H1 (cell line): ENCODE measurements around the gene POU2F2. TPM values are rescaled to one million over a fixed set of nuclear protein-coding genes. Genes with fewer than 3 reads are reported as not detected.

ENCODE experiments used
- CTCF ChIA-PET: fragments of 300-600 bp; sonication (Branson Sonifier 250); formaldehyde crosslinking; loops from one replicate; lab custom pipeline; 2021; ENCODE audit not compliant: partially characterized antibody; lab: Charles Lee
- POLR2A ChIA-PET: fragments of 300-600 bp; sonication (Branson Sonifier 250); formaldehyde crosslinking; loops from one replicate; lab custom pipeline; 2021; ENCODE audit warnings: inconsistent platforms; ENCODE audit not compliant: partially characterized antibody; lab: Charles Lee
- DNase-seq, 2 experiments: peaks; one replicate each; pipeline versions ENCODE4 v3.0.0 to v3.0.0-alpha.2; 2010 to 2022; ENCODE audit warnings: low spot score in 2 of 2, low read depth in 1 of 2, mixed read lengths in 1 of 2
- FAIRE-seq: peaks from 2 replicates; lab custom pipeline; 2011; peaks lifted over from hg19 to GRCh38; lab: Jason Lieb, UNC
- H2AFZ ChIP-seq: 2 replicates; pipeline ENCODE4 v1.8.1; 2012; ENCODE audit warnings: low read length, inconsistent platforms
- H2AK5ac ChIP-seq: 2 replicates; pipeline ENCODE4 v1.6.1; 2013; ENCODE audit warnings: low read depth, low read length
- H2BK120ac ChIP-seq: replicated peaks from 2 replicates; pipeline ENCODE3; 2013; ENCODE audit warnings: low read depth, low read length, inconsistent platforms
- H2BK12ac ChIP-seq: 2 replicates; pipeline ENCODE4 v1.6.1; 2013; ENCODE audit warnings: low read depth, low read length
- H2BK15ac ChIP-seq: 2 replicates; pipeline ENCODE4 v1.6.1; 2013; ENCODE audit warnings: low read length
- H2BK20ac ChIP-seq: 2 replicates; pipeline ENCODE4 v1.6.1; 2013; ENCODE audit warnings: low read length
- H2BK5ac ChIP-seq: 2 replicates; pipeline ENCODE4 v1.6.1; 2013; ENCODE audit warnings: low read depth, low read length
- H3K14ac ChIP-seq: 2 replicates; pipeline ENCODE4 v1.6.1; 2013; ENCODE audit warnings: inconsistent platforms; ENCODE audit not compliant: insufficient read length
- H3K18ac ChIP-seq: 2 replicates; pipeline ENCODE4 v1.6.1; 2013; ENCODE audit warnings: low read length; ENCODE audit errors: extremely low read depth
- H3K23ac ChIP-seq: 2 replicates; pipeline ENCODE4 v1.6.1; 2013; ENCODE audit warnings: inconsistent platforms; ENCODE audit not compliant: insufficient read length
- H3K23me2 ChIP-seq: 2 replicates; pipeline ENCODE4 v1.6.1; 2013; ENCODE audit warnings: low read depth, low read length
- H3K27ac ChIP-seq: 2 replicates; pipeline ENCODE4 v1.6.1; 2011; ENCODE audit warnings: low read depth, low read length, inconsistent platforms
- H3K27me3 ChIP-seq, 4 experiments: replicated peaks in 1 of 4; 1 replicate in 1 of 4; 2 replicates in 3 of 4; pipeline versions ENCODE4 v1.6.1 to v1.8.1; 2011 to 2013; ENCODE audit warnings: low read length in 3 of 4, mild to moderate bottlenecking in 3 of 4, inconsistent platforms in 2 of 4, mixed read lengths in 2 of 4, moderate library complexity in 1 of 4; ENCODE audit not compliant: control insufficient read depth in 3 of 4, insufficient read depth in 3 of 4; ENCODE audit errors: extremely low read depth in 1 of 4
- H3K36me3 ChIP-seq, 4 experiments: 2 replicates each; pipeline versions ENCODE4 v1.6.1 to v1.8.1; 2011 to 2013; ENCODE audit warnings: mild to moderate bottlenecking in 4 of 4, low read length in 3 of 4, moderate library complexity in 2 of 4, control low read depth in 1 of 4, inconsistent platforms in 1 of 4; ENCODE audit not compliant: insufficient read depth in 4 of 4, control insufficient read depth in 2 of 4
- H3K4ac ChIP-seq: replicated peaks from 2 replicates; pipeline ENCODE3; 2013; ENCODE audit warnings: low read length, low read depth, mixed read lengths, inconsistent platforms; ENCODE audit not compliant: insufficient read length
- H3K4me1 ChIP-seq, 4 experiments: replicated peaks in 1 of 4; 1 replicate in 1 of 4; 2 replicates in 3 of 4; pipeline versions ENCODE4 v1.6.1 to v1.8.1; 2011 to 2013; ENCODE audit warnings: low read length in 3 of 4, inconsistent platforms in 2 of 4, mixed read lengths in 1 of 4; ENCODE audit not compliant: insufficient read depth in 4 of 4, control insufficient read depth in 3 of 4
- H3K4me2 ChIP-seq, 2 experiments: 2 replicates each; pipeline versions ENCODE4 v1.6.1 to v1.8.1; 2011 to 2013; ENCODE audit warnings: low read depth in 2 of 2, low read length in 2 of 2, control low read depth in 1 of 2, inconsistent platforms in 1 of 2, mild to moderate bottlenecking in 1 of 2; ENCODE audit not compliant: insufficient read depth in 1 of 2
- H3K4me3 ChIP-seq, 4 experiments: fragments of 200-600, 300-600 bp in 1 of 4; sonication (generic), shearing (Covaris generic), sonication (Bioruptor Twin) in 1 of 4; 2 replicates each; pipeline versions ENCODE4 v1.5.1 to v1.8.1; 2011 to 2016; ENCODE audit warnings: low read length in 4 of 4, low read depth in 3 of 4, control low read depth in 2 of 4, inconsistent platforms in 2 of 4, mild to moderate bottlenecking in 2 of 4, mixed read lengths in 1 of 4, moderate library complexity in 1 of 4; ENCODE audit not compliant: insufficient read depth in 2 of 4; ENCODE audit errors: extremely low read depth in 1 of 4
- H3K56ac ChIP-seq: replicated peaks from 2 replicates; pipeline ENCODE3; 2013; ENCODE audit warnings: low read depth, mild to moderate bottlenecking, mixed read lengths, low read length, inconsistent platforms; ENCODE audit not compliant: insufficient read length
- H3K79me1 ChIP-seq: 2 replicates; pipeline ENCODE4 v1.6.1; 2013; ENCODE audit warnings: low read depth, low read length, control low read depth
- H3K79me2 ChIP-seq, 2 experiments: 2 replicates each; pipeline versions ENCODE4 v1.6.1 to v1.8.1; 2012 to 2013; ENCODE audit warnings: low read length in 2 of 2, mild to moderate bottlenecking in 2 of 2, inconsistent platforms in 1 of 2; ENCODE audit not compliant: insufficient read depth in 2 of 2, control insufficient read depth in 1 of 2
- H3K9ac ChIP-seq, 4 experiments: replicated peaks in 1 of 4; 1 replicate in 1 of 4; 2 replicates in 3 of 4; pipeline versions ENCODE4 v1.6.1 to v1.8.1; 2011 to 2013; ENCODE audit warnings: low read depth in 3 of 4, low read length in 3 of 4, control low read depth in 2 of 4, mild to moderate bottlenecking in 2 of 4, moderate library complexity in 2 of 4, inconsistent platforms in 1 of 4; ENCODE audit errors: extremely low read depth in 1 of 4
- H3K9me3 ChIP-seq, 2 experiments: 2 replicates each; pipeline versions ENCODE4 v1.6.1 to v1.8.1; 2012 to 2013; ENCODE audit warnings: mild to moderate bottlenecking in 2 of 2, moderate library complexity in 2 of 2, control low read depth in 1 of 2, inconsistent platforms in 1 of 2, low read depth in 1 of 2, low read length in 1 of 2, mixed read lengths in 1 of 2; ENCODE audit not compliant: insufficient read depth in 2 of 2
- H4K20me1 ChIP-seq, 2 experiments: replicated peaks in 1 of 2; 2 replicates each; pipeline versions ENCODE3 to v1.8.1; 2011 to 2013; ENCODE audit warnings: inconsistent platforms in 2 of 2, low read length in 2 of 2, mild to moderate bottlenecking in 1 of 2; ENCODE audit not compliant: insufficient read depth in 2 of 2, control insufficient read depth in 1 of 2
- H4K5ac ChIP-seq: 2 replicates; pipeline ENCODE4 v1.6.1; 2013; ENCODE audit warnings: low read length, low read depth, mixed read lengths, inconsistent platforms; ENCODE audit not compliant: insufficient read length
- H4K8ac ChIP-seq: 2 replicates; pipeline ENCODE4 v1.8.0; 2013; ENCODE audit warnings: mild to moderate bottlenecking, moderate library complexity, low read length, inconsistent platforms; ENCODE audit not compliant: insufficient read depth; ENCODE audit errors: extremely low read depth
- H4K91ac ChIP-seq: replicated peaks from 2 replicates; pipeline ENCODE3; 2013; ENCODE audit warnings: low read length, mixed read lengths, inconsistent platforms; ENCODE audit not compliant: insufficient read length
- BCL11A ChIP-seq, 2 experiments: IDR thresholded peaks; one replicate each; pipeline ENCODE4 v1.6.1; 2011; ENCODE audit warnings: low read depth in 2 of 2, low read length in 2 of 2, mild to moderate bottlenecking in 2 of 2
- CREB1 ChIP-seq: IDR thresholded peaks from 2 replicates; pipeline ENCODE4 v1.6.1; 2012; ENCODE audit warnings: inconsistent platforms
- HDAC2 ChIP-seq, 2 experiments: fragments of 300-600 bp in 1 of 2; sonication (generic) in 1 of 2; IDR thresholded peaks; 2 replicates each; pipeline ENCODE4 v1.6.1; 2011 to 2012; ENCODE audit warnings: low read depth in 2 of 2, low read length in 2 of 2, mild to moderate bottlenecking in 2 of 2, moderate library complexity in 2 of 2, borderline replicate concordance in 1 of 2, inconsistent platforms in 1 of 2
- KDM4A ChIP-seq: IDR thresholded peaks from one replicate; pipeline ENCODE4 v1.7.1; 2012; ENCODE audit warnings: low read depth, mild to moderate bottlenecking, moderate library complexity, low read length, inconsistent platforms; ENCODE audit not compliant: severe bottlenecking
- SP1 ChIP-seq: IDR thresholded peaks from 2 replicates; pipeline ENCODE4 v1.6.1; 2011; ENCODE audit warnings: low read depth, low read length
- SP4 ChIP-seq: IDR thresholded peaks from 2 replicates; pipeline ENCODE4 v1.6.1; 2012; ENCODE audit warnings: low read length, inconsistent platforms
- SUZ12 ChIP-seq: fragments of 200-600 bp; sonication (generic); IDR thresholded peaks from 2 replicates; pipeline ENCODE4 v1.6.1; 2012; ENCODE audit warnings: mild to moderate bottlenecking, inconsistent platforms, low read length, moderate library complexity, mixed read lengths
- WGBS, 2 experiments: shearing (Covaris generic) in 1 of 2; methylation state at CpG; one replicate each; pipeline versions ENCODE4 v1.1.6 to v1.1.7; 2013 to 2015; ENCODE audit warnings: low lambda C conversion rate in 2 of 2, mixed read lengths in 2 of 2, inconsistent platforms in 1 of 2, low coverage in 1 of 2, missing lambda C conversion rate in 1 of 2; ENCODE audit not compliant: insufficient replicate concordance in 2 of 2, insufficient coverage in 1 of 2, insufficient read length in 1 of 2; ENCODE audit errors: extremely low coverage in 1 of 2, missing lambda C conversion rate in 1 of 2; 5-methylcytosine and 5-hydroxymethylcytosine counted together
- polyA plus RNA-seq, 7 experiments: library from polyadenylated mRNA; depleted of rRNA in 3 of 7; stranded (reverse) in 5 of 7; unstranded in 2 of 7; fragments of >200 nt in 5 of 7; fragments of 200-250 nt in 2 of 7; gene quantifications; 1 replicate in 5 of 7; 2 replicates in 1 of 7; 4 replicates in 1 of 7; pipeline versions ENCODE4 v1.2.1 to v1.2.3, GENCODE V29; 2011 to 2013; ENCODE audit warnings: missing spikeins in 2 of 7, mixed read lengths in 2 of 7
- total RNA-seq: library from RNA; stranded (reverse); fragmentation: NEBNext Ultra II Directional; extraction: Animal tissue kit (Norgen Biotek cat#: 25700); gene quantifications from 2 replicates; pipeline ENCODE4 v1.2.1, GENCODE V29; 2021
- TF ChIP-seq, protein P1 (sequence below): IDR thresholded peaks from 2 replicates; pipeline ENCODE4 v1.6.1; 2012; ENCODE audit warnings: inconsistent platforms
- TF ChIP-seq, protein P2 (sequence below): IDR thresholded peaks from 2 replicates; pipeline ENCODE4 v1.6.1; 2012; ENCODE audit warnings: inconsistent platforms

Gene POU2F2
- total and polyA plus RNA-seq, 2 of the 8 experiments (the other 6 are each of a cell fraction or from before 2014, with no cell fraction given), result 5.0 to 6.1 TPM

DNA sequence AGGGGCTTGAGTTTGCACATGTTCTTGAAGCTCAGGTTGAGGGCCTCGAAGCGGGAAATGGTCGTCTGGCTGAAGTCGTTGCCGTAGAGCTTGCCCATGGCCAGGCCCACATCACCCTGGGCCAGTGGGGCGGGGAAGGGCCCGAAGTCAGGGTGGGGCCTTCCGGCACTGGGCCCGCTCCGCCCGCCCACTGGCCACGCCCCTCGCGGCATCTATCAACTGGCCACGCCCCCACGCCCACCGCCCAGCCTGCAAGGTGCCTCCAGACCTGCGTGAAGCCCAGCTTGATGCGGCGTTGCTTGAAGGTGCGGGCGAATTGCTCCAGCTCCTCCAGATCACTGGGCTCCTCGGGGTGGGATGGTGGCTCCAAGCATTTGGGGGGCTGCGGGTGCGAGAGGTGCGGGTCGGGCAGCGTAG, 36.4 kb downstream of the POU2F2 start:
- 17% methylated on average over 23 of the region's 28 CpGs; no CpG with 5 or more reads in 1 of the 2 experiments for WGBS, 2 experiments
- Histone ChIP-seq H2BK15ac (no peak overlapping the region), H3K14ac (no peak overlapping the region), H3K4me3 (peak overlapping the region; percentile 11 to 54 (median 34); a peak in 6 of 8 replicates), H2BK120ac (no peak overlapping the region), H2AK5ac (no peak overlapping the region), H3K27me3 (peaks cover 0 to 5% (median 2%) of the 10 kb centered on the region in 4 experiments; a peak in 2 of 7 replicates), H3K4me2 (peak overlapping the region; percentile 40 to 75), H3K79me1 (no peaks in the 10 kb centered on the region), H4K91ac (peak overlapping the region; percentile 17), H2BK12ac (no peak overlapping the region), H2AFZ (no peak overlapping the region), H3K9me3 (no peaks in the 10 kb centered on the region), H2BK20ac (no peak overlapping the region; the same call in 1 of the 2 replicates), H3K36me3 (no peaks in the 10 kb centered on the region), H3K23me2 (peaks cover 2% of the 10 kb centered on the region; the same call in 1 of the 2 replicates), H4K20me1 (peaks cover 0 to 1% of the 10 kb centered on the region in 2 experiments), H3K79me2 (no peaks in the 10 kb centered on the region), H3K4me1 (peaks cover 0 to 17% (median 5%) of the 10 kb centered on the region in 4 experiments; a peak in 6 of 7 replicates), H2BK5ac (no peak overlapping the region), H3K23ac (no peak overlapping the region), H3K27ac (no peak overlapping the region), H4K8ac (peak overlapping the region; percentile 95), H3K18ac (peak overlapping the region; percentile 60; the same call in 1 of the 2 replicates), H3K9ac (no peak overlapping the region), H4K5ac (peak overlapping the region; percentile 47), H3K4ac (no peak overlapping the region), H3K56ac (no peak overlapping the region)
- FAIRE-seq (no peak), DNase-seq (peak; percentile 43 to 99)
- ChIA-PET POLR2A (interaction anchor here (0.9 to 3.1 kb wide), 4 partner anchors 16 to 121 kb away, joined by 4 to 13 read pairs (median 4); partner anchors contain the start of gene DEDD2), CTCF (interaction anchor here (0.7 to 4.4 kb wide), 6 partner anchors 11 to 92 kb away, joined by 3 to 33 read pairs (median 6); no protein-coding TSS in a partner anchor)
- TF ChIP-seq, protein P1, sequence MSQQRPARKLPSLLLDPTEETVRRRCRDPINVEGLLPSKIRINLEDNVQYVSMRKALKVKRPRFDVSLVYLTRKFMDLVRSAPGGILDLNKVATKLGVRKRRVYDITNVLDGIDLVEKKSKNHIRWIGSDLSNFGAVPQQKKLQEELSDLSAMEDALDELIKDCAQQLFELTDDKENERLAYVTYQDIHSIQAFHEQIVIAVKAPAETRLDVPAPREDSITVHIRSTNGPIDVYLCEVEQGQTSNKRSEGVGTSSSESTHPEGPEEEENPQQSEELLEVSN, result peak; percentile 95
- TF ChIP-seq HDAC2 (IDR thresholded peaks at IDR 0.05; ENCODE audit: borderline replicate concordance in 1 of 2, low read depth in 2 of 2, low read length in 2 of 2), result no peak
- TF ChIP-seq, protein P2, sequence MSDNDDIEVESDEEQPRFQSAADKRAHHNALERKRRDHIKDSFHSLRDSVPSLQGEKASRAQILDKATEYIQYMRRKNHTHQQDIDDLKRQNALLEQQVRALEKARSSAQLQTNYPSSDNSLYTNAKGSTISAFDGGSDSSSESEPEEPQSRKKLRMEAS, result peak; percentile 90
- no peak for TF ChIP-seq CREB1
- TF ChIP-seq SP1, result 0 out of 2 replicates have a peak, but pooled peaks have one; percentile 26
- no peak for TF ChIP-seq SUZ12
- TF ChIP-seq KDM4A, result peak; percentile 78
- TF ChIP-seq BCL11A (IDR thresholded peaks at IDR 0.05; ENCODE audit: low read depth in 2 of 2, low read length in 2 of 2), result no peak
- no peak for TF ChIP-seq SP4
